K562 (cell line): ENCODE results near the gene VPS35L.

ENCODE experiments used
- FOXA1 ChIP-seq: fragments of 450-650 bp; IDR thresholded peaks from 2 replicates; pipeline ENCODE4 v1.6.1; 2016; ENCODE audit warnings: mild to moderate bottlenecking, borderline replicate concordance
- GABPA ChIP-seq: fragments of 200-800 bp; sonication (Bioruptor generic); conservative IDR thresholded peaks from 2 replicates; pipeline ENCODE4 v1.6.1; 2016; ENCODE audit warnings: low read depth, missing genetic modification characterization, missing compliant biosample characterization
- JUNB ChIP-seq: fragments of 450-650 bp; formaldehyde crosslinking; conservative IDR thresholded peaks from 2 replicates; pipeline ENCODE4 v1.4.0; 2020; ENCODE audit warnings: mild to moderate bottlenecking
- LARP7 ChIP-seq: fragments of 450-650 bp; IDR thresholded peaks from 2 replicates; pipeline ENCODE4 v1.6.1; 2016
- POLR2AphosphoS5 ChIP-seq: IDR thresholded peaks from 2 replicates; pipeline ENCODE4 v1.6.1; 2011; ENCODE audit warnings: mild to moderate bottlenecking, low read depth, low read length, moderate library complexity; ENCODE audit not compliant: control insufficient read depth, insufficient read depth
- RAD21 ChIP-seq, 2 experiments: fragments of 250-450 bp in 1 of 2; fragments of 450-650 bp in 1 of 2; sonication (Bioruptor Pico) in 1 of 2; formaldehyde crosslinking in 1 of 2; IDR thresholded peaks in 1 of 2; conservative IDR thresholded peaks in 1 of 2; 2 replicates each; pipeline versions ENCODE4 v1.4.0 to v1.8.0; 2020 to 2022; ENCODE audit warnings: mild to moderate bottlenecking in 2 of 2, moderate library complexity in 1 of 2

DNA sequence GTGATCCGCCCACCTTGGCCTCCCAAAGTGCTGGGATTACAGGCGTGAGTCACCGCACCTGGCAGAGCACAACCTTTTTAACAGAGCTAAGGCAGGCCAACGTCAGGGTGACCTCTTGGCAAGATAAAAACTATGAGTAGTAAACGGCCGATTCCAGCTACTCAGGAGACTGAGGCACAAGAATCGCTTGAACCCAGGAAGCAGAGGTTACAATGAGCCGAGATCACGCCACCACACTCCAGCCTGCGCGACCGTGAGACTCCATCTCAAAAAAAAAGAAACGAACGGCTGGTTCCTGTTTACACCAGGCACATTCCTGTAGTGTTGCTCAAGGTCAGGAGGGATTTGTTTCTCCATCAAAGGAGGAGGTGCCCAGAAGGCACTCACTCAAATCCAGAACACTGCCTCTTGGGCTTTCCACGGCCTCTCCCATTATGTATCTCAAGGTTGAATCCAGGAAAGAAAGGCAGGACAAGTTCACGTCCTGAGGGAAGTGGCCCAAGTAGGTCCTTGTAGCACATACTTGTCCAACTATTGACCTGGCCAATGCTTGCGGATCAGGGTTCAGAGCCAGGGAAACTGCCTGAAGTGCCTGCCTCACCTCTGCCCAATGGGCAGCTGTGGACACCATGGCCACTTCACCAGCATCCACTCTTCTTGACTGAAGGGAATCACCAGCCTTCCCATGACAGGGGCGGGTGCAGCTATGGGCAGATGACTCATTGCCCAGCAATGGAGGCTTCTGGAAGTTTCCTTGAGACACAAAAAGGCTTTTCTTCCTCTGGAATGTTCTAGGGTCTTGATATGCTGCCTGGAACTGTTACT lies 149.0 kb downstream of the VPS35L start:
- TF ChIP-seq JUNB (CRISPR knock-in tag) = no peak
- no peak for TF ChIP-seq GABPA (tag)
- no peak for TF ChIP-seq LARP7
- TF ChIP-seq RAD21 (CRISPR knock-in tag; conservative IDR thresholded peaks at IDR 0.05 in 1 of 2, IDR thresholded peaks at IDR 0.05 in 1 of 2) = no peak
- no peak for TF ChIP-seq FOXA1
- TF ChIP-seq POLR2AphosphoS5 = no peak
